K562 (cell line): Measurements from ENCODE around the gene RNF223. TPM values are rescaled to one million over a fixed set of nuclear protein-coding genes. Genes with fewer than 3 reads are reported as not detected.

Source experiments
- CREBBP ChIP-seq: IDR thresholded peaks from one replicate; pipeline ENCODE4 v1.6.1; 2012; ENCODE audit warnings: low read depth, mild to moderate bottlenecking, control low read depth, inconsistent platforms, low read length
- DACH1 ChIP-seq: fragments of 450-650 bp; IDR thresholded peaks from 2 replicates; pipeline ENCODE4 v1.6.1; 2018; ENCODE audit not compliant: partially characterized antibody
- NFIX ChIP-seq: fragments of 250-450 bp; sonication (Bioruptor Pico); IDR thresholded peaks from 2 replicates; pipeline ENCODE4 v1.4.0; 2020; ENCODE audit warnings: low read depth, mild to moderate bottlenecking, moderate library complexity
- NR1H2 ChIP-seq: sonication (generic); formaldehyde crosslinking; IDR thresholded peaks from 2 replicates; pipeline ENCODE4 v1.4.0; 2020; ENCODE audit warnings: mild to moderate bottlenecking, missing genetic modification reagents
- PURB ChIP-seq: sonication (generic); formaldehyde crosslinking; IDR thresholded peaks from 2 replicates; pipeline ENCODE4 v1.9.0; 2021; ENCODE audit warnings: low read depth, mild to moderate bottlenecking, missing genetic modification reagents
- ZNF644 ChIP-seq: fragments of 200-800 bp; sonication (Bioruptor generic); IDR thresholded peaks from 2 replicates; pipeline ENCODE4 v1.6.1; 2016; ENCODE audit warnings: low read depth, missing genetic modification characterization, missing compliant biosample characterization
- polyA plus RNA-seq, 8 experiments: library from polyadenylated mRNA; depleted of rRNA in 4 of 8; stranded (reverse) in 5 of 8; unstranded in 3 of 8; fragments of >200 nt; fragmentation: Nextera tagmentation in 2 of 8; fragmentation: Illumina TruSeq in 1 of 8; extraction: Ambion mirVana in 2 of 8; extraction: Trizol in 1 of 8; gene quantifications; 2 replicates each; pipeline versions ENCODE4 v1.2.1 to v1.2.3, GENCODE V29; 2011 to 2014; ENCODE audit warnings: inconsistent platforms in 1 of 8, missing spikeins in 1 of 8
- total RNA-seq, 7 experiments: library from RNA; depleted of rRNA in 6 of 7; stranded (reverse); fragments of >200 nt in 6 of 7; fragmentation: Illumina TruSeq in 2 of 7; extraction: Trizol in 2 of 7; gene quantifications; 2 replicates each; pipeline versions ENCODE4 v1.2.1 to v1.2.3, GENCODE V29; 2011 to 2021; ENCODE audit warnings: low replicate concordance in 1 of 7
- TF ChIP-seq, protein P1 (sequence below): fragments of 450-650 bp; IDR thresholded peaks from 2 replicates; pipeline ENCODE4 v1.6.1; 2016; ENCODE audit warnings: low read depth
- TF ChIP-seq, protein P2 (sequence below): fragments of 450-650 bp; IDR thresholded peaks from 2 replicates; pipeline ENCODE4 v1.6.1; 2016; ENCODE audit warnings: missing biosample characterization, missing genetic modification characterization

Gene RNF223
- total and polyA plus RNA-seq, 9 of the 15 experiments (the other 6 are each of a cell fraction or from before 2014, with no cell fraction given), result 0.04 to 0.32 TPM; not detected in 7

DNA sequence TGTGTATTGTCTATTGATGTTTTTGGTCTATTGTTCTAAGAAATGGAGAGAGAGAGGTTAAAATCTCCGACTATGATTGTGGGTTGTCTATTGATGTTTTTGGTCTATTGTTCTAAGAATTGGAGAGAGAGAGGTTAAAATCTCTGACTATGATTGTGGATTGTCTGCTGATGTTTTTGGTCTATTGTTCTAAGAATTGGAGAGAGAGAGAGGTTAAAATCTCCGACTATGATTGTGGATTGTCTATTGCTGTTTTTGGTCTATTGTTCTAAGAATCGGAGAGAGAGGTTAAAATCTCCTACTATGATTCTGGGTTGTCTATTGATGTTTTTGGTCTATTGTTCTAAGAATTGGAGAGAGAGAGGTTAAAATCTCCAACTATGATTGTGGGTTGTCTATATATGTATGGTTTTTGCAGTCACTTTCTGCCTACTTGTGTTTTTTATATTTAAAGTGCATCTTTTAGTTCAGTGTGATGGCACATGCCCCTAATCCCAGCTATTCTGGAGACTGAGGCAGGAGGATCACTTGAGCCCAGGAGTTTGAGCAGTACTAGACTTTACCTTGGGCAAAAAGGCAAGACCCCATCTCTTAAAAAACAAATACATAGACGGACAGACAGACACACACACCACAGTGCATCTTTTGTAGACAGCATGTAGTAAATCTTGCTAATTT, 25.5 kb upstream of the RNF223 start (continued):
- TF ChIP-seq, protein P1, sequence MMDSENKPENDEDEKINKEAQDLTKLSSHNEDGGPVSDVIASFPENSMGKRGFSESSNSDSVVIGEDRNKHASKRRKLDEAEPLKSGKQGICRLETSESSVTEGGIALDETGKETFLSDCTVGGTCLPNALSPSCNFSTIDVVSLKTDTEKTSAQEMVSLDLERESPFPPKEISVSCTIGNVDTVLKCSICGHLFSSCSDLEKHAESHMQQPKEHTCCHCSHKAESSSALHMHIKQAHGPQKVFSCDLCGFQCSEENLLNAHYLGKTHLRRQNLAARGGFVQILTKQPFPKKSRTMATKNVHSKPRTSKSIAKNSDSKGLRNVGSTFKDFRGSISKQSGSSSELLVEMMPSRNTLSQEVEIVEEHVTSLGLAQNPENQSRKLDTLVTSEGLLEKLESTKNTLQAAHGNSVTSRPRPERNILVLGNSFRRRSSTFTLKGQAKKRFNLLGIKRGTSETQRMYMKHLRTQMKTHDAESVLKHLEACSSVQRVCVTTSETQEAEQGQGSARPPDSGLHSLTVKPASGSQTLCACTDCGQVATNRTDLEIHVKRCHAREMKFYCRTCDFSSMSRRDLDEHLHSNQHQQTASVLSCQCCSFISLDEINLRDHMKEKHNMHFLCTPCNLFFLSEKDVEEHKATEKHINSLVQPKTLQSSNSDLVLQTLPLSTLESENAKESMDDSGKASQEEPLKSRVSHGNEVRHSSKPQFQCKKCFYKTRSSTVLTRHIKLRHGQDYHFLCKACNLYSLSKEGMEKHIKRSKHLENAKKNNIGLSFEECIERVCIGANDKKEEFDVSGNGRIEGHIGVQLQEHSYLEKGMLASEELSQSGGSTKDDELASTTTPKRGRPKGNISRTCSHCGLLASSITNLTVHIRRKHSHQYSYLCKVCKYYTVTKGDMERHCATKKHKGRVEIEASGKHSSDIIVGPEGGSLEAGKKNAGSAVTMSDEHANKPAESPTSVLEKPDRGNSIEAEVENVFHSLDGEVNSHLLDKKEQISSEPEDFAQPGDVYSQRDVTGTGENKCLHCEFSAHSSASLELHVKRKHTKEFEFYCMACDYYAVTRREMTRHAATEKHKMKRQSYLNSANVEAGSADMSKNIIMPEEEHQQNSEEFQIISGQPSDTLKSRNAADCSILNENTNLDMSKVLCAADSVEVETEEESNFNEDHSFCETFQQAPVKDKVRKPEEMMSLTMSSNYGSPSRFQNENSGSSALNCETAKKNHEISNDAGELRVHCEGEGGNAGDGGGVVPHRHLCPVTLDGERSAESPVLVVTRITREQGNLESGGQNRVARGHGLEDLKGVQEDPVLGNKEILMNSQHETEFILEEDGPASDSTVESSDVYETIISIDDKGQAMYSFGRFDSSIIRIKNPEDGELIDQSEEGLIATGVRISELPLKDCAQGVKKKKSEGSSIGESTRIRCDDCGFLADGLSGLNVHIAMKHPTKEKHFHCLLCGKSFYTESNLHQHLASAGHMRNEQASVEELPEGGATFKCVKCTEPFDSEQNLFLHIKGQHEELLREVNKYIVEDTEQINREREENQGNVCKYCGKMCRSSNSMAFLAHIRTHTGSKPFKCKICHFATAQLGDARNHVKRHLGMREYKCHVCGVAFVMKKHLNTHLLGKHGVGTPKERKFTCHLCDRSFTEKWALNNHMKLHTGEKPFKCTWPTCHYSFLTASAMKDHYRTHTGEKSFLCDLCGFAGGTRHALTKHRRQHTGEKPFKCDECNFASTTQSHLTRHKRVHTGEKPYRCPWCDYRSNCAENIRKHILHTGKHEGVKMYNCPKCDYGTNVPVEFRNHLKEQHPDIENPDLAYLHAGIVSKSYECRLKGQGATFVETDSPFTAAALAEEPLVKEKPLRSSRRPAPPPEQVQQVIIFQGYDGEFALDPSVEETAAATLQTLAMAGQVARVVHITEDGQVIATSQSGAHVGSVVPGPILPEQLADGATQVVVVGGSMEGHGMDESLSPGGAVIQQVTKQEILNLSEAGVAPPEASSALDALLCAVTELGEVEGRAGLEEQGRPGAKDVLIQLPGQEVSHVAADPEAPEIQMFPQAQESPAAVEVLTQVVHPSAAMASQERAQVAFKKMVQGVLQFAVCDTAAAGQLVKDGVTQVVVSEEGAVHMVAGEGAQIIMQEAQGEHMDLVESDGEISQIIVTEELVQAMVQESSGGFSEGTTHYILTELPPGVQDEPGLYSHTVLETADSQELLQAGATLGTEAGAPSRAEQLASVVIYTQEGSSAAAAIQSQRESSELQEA, result no peak
- TF ChIP-seq ZNF644 (no peak), PURB (no peak), NFIX (CRISPR knock-in tag) (no peak), NR1H2 (no peak), DACH1 (no peak), CREBBP (no peak)
- TF ChIP-seq, protein P2, sequence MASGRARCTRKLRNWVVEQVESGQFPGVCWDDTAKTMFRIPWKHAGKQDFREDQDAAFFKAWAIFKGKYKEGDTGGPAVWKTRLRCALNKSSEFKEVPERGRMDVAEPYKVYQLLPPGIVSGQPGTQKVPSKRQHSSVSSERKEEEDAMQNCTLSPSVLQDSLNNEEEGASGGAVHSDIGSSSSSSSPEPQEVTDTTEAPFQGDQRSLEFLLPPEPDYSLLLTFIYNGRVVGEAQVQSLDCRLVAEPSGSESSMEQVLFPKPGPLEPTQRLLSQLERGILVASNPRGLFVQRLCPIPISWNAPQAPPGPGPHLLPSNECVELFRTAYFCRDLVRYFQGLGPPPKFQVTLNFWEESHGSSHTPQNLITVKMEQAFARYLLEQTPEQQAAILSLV, result no peak
